ENCODE data around the gene UBE2E2. TPM values are rescaled to one million over a fixed set of nuclear protein-coding genes. Genes with fewer than 3 reads are reported as not detected.

Gene UBE2E2
- total and polyA plus RNA-seq, 2 experiments from 2014 or later: 29.0 to 75.4 TPM

DNA sequence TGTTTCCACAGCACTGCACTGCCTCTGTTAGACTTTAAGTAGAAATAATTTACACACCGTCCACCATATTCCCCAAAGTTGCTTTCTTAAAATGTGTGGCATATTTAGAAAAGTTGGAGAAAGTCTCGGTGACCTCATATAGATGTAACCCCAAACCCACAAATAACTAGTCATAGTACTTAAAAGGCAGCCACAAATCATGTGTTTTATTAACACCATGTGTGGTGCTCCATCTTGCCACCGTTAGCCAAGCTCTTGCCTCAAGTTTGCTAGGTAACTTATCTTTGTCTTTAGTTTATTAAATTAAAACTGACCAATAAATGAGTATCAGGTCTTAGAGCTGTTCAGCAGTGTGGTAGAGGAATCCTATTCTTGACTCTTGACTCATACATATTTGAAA lies 257.9 kb downstream of the UBE2E2 start:
- Histone ChIP-seq H3K9ac (no peak overlapping the region), H3F3A (ENCODE audit: insufficient read depth) (peaks cover 10% of the 10 kb centered on the region), H3K4me1 (ENCODE audit: insufficient read depth) (peaks cover 3% of the 10 kb centered on the region; the same call in 1 of the 2 replicates), H3K79me2 (ENCODE audit: insufficient read depth) (peaks cover 4% of the 10 kb centered on the region; the same call in 1 of the 2 replicates), H3K9me3 (ENCODE audit: low read depth) (no peaks in the 10 kb centered on the region), H3K4me2 (ENCODE audit: unreplicated experiment) (no peak overlapping the region), H3K4me3 (no peak overlapping the region), H2AFZ (no peak overlapping the region), H3K27me3 (replicated peaks; ENCODE audit: insufficient read depth) (no peaks in the 10 kb centered on the region), H3K27ac (no peak overlapping the region), H4K20me1 (ENCODE audit: insufficient read depth) (peaks cover 3% of the 10 kb centered on the region; the same call in 1 of the 2 replicates), H3K9me2 (ENCODE audit: insufficient read depth) (0 out of 2 replicates have a peak, but pooled peaks cover 3% of the 10 kb centered on the region), H3K36me3 (ENCODE audit: low read depth) (no peaks in the 10 kb centered on the region)
- in situ Hi-C loops (cut with MboI): no loop called here
- peak; percentile 48 for DNase-seq
- TF ChIP-seq EZH2 (IDR thresholded peaks at IDR 0.05; ENCODE audit: insufficient read depth, poor library complexity, severe bottlenecking): no peak
- no peak for TF ChIP-seq EZH2phosphoT487 (IDR thresholded peaks at IDR 0.05; ENCODE audit: insufficient read depth, low read depth)
- 54 to 60% methylated on average over 3 of the region's 3 CpGs for WGBS, 2 experiments (ENCODE audit: low coverage in 1 of 2, low lambda C conversion rate in 2 of 2, missing lambda C conversion rate in 2 of 2)

GRCh38 chr3:23463791-23464190 lies 260.7 kb downstream of the UBE2E2 start:
- H3K4me1 ChIP-seq (ENCODE audit: insufficient read depth): no peaks in the 10 kb centered on the region
- WGBS, 2 experiments (ENCODE audit: low coverage in 1 of 2, low lambda C conversion rate in 2 of 2, missing lambda C conversion rate in 2 of 2): 72 to 85% methylated on average over 3 of the region's 3 CpGs
- no peaks in the 10 kb centered on the region for H3F3A ChIP-seq (ENCODE audit: insufficient read depth)
- no peak overlapping the region for H3K4me3 ChIP-seq
- H3K9me3 ChIP-seq (ENCODE audit: low read depth): no peaks in the 10 kb centered on the region
- no peak for TF ChIP-seq EZH2phosphoT487 (IDR thresholded peaks at IDR 0.05; ENCODE audit: insufficient read depth, low read depth)
- TF ChIP-seq EZH2 (IDR thresholded peaks at IDR 0.05; ENCODE audit: insufficient read depth, poor library complexity, severe bottlenecking): no peak
- no peaks in the 10 kb centered on the region for H3K9me2 ChIP-seq (ENCODE audit: insufficient read depth)
- no peaks in the 10 kb centered on the region for H3K36me3 ChIP-seq (ENCODE audit: low read depth)
- in situ Hi-C loops (cut with MboI): no loop called here
- H3K9ac ChIP-seq: no peak overlapping the region
- H2AFZ ChIP-seq: no peak overlapping the region
- H3K79me2 ChIP-seq (ENCODE audit: insufficient read depth): peaks cover 4% of the 10 kb centered on the region; the same call in 1 of the 2 replicates
- H4K20me1 ChIP-seq (ENCODE audit: insufficient read depth): peaks cover 3% of the 10 kb centered on the region; the same call in 1 of the 2 replicates
- no peak for DNase-seq
- no peak overlapping the region for H3K4me2 ChIP-seq (ENCODE audit: unreplicated experiment)
- no peak overlapping the region for H3K27ac ChIP-seq
- no peaks in the 10 kb centered on the region for H3K27me3 ChIP-seq (replicated peaks; ENCODE audit: insufficient read depth)

DNA sequence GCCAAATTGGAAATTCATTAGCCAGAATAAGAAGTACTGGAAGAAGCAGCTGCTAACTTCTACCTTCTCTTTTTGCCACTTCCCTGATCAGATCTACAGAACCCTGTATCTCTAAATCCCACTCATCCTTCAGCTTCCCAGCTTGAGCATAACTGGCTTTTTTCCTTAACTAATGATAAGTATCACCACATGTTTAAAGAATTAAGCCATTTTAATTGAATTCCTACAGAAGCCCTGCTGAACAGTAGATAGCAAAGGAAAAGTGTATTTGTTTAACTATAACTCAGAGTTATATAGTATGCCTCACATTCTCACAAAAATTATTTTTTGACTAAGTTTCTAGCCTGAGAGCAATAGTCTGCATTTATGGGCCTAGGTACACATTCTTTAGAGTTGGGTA lies 262.4 kb downstream of the UBE2E2 start:
- Histone ChIP-seq H3K9ac (no peak overlapping the region), H4K20me1 (ENCODE audit: insufficient read depth) (no peaks in the 10 kb centered on the region), H2AFZ (no peak overlapping the region), H3K9me2 (ENCODE audit: insufficient read depth) (no peaks in the 10 kb centered on the region), H3K27me3 (replicated peaks; ENCODE audit: insufficient read depth) (no peaks in the 10 kb centered on the region), H3K9me3 (ENCODE audit: low read depth) (no peaks in the 10 kb centered on the region), H3K4me3 (no peak overlapping the region), H3K79me2 (ENCODE audit: insufficient read depth) (0 out of 2 replicates have a peak, but pooled peaks cover 4% of the 10 kb centered on the region), H3K27ac (no peak overlapping the region), H3F3A (ENCODE audit: insufficient read depth) (no peaks in the 10 kb centered on the region), H3K4me1 (ENCODE audit: insufficient read depth) (no peaks in the 10 kb centered on the region), H3K36me3 (ENCODE audit: low read depth) (no peaks in the 10 kb centered on the region), H3K4me2 (ENCODE audit: unreplicated experiment) (no peak overlapping the region)
- no peak for DNase-seq
- TF ChIP-seq EZH2 (IDR thresholded peaks at IDR 0.05; ENCODE audit: insufficient read depth, poor library complexity, severe bottlenecking): no peak
- no peak for TF ChIP-seq EZH2phosphoT487 (IDR thresholded peaks at IDR 0.05; ENCODE audit: insufficient read depth, low read depth)
- in situ Hi-C loops (cut with MboI): no loop called here

DNA sequence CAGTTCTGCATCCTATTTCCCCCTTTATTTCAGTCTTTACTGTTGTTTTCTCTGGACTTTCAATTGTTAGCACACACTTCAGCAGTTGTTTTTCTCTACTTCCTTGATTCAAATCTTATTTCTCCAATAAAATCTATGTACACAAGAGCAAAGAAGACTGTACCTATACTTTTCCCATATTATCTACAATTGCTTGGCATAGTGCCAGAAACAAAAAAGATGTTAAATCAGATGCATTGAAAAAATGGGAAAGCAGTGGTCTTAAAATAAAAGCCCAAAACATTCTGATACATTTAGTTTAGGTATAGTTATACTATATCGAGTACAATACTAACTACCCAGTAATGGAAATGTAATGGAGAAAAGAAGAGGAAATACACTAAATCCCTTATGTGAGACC lies 265.1 kb downstream of the UBE2E2 start:
- Histone ChIP-seq H3K9me3 (ENCODE audit: low read depth) (no peaks in the 10 kb centered on the region), H3K4me3 (no peak overlapping the region), H2AFZ (no peak overlapping the region), H4K20me1 (ENCODE audit: insufficient read depth) (no peaks in the 10 kb centered on the region), H3K9me2 (ENCODE audit: insufficient read depth) (no peaks in the 10 kb centered on the region), H3K79me2 (ENCODE audit: insufficient read depth) (0 out of 2 replicates have a peak, but pooled peaks cover 4% of the 10 kb centered on the region), H3K4me2 (ENCODE audit: unreplicated experiment) (no peak overlapping the region), H3K9ac (no peak overlapping the region), H3K4me1 (ENCODE audit: insufficient read depth) (no peaks in the 10 kb centered on the region), H3F3A (ENCODE audit: insufficient read depth) (no peaks in the 10 kb centered on the region), H3K27me3 (replicated peaks; ENCODE audit: insufficient read depth) (no peaks in the 10 kb centered on the region), H3K36me3 (ENCODE audit: low read depth) (no peaks in the 10 kb centered on the region), H3K27ac (no peak overlapping the region)
- TF ChIP-seq EZH2phosphoT487 (IDR thresholded peaks at IDR 0.05; ENCODE audit: insufficient read depth, low read depth): no peak
- TF ChIP-seq EZH2 (IDR thresholded peaks at IDR 0.05; ENCODE audit: insufficient read depth, poor library complexity, severe bottlenecking): no peak
- WGBS, 2 experiments (ENCODE audit: low coverage in 1 of 2, low lambda C conversion rate in 2 of 2, missing lambda C conversion rate in 2 of 2): 96% methylated on average over 1 of the region's 1 CpG
- in situ Hi-C loops (cut with MboI): no loop called here
- no peak for DNase-seq
